ENCODE results near the gene COQ4. TPM values are rescaled to one million over a fixed set of nuclear protein-coding genes. Genes with fewer than 3 reads are reported as not detected.

COQ4 gene
- polyA plus RNA-seq, 1 experiment = 19.0 TPM

GRCh38 chr9:128321879-128322403 lies 698 bp upstream of the COQ4 start:
- no peak for DNase-seq (ENCODE audit: low read depth, low spot score)
- Histone ChIP-seq H3K4me3 (ENCODE audit: low read depth, low read length) (peak overlapping the region; percentile 97), H3K27ac (ENCODE audit: low read depth, low read length) (no peak overlapping the region), H3K9me3 (ENCODE audit: control insufficient read depth, insufficient read depth, low read length) (no peaks in the 10 kb centered on the region; the same call in 1 of the 2 replicates), H3K27me3 (ENCODE audit: control insufficient read depth, insufficient read depth, low read length) (no peaks in the 10 kb centered on the region)
- POLR2A ChIA-PET = no interaction called here
- TF ChIP-seq CTCF (IDR thresholded peaks at IDR 0.05; ENCODE audit: low read depth, low read length) = no peak
- CTCF ChIA-PET = no interaction called here

DNA sequence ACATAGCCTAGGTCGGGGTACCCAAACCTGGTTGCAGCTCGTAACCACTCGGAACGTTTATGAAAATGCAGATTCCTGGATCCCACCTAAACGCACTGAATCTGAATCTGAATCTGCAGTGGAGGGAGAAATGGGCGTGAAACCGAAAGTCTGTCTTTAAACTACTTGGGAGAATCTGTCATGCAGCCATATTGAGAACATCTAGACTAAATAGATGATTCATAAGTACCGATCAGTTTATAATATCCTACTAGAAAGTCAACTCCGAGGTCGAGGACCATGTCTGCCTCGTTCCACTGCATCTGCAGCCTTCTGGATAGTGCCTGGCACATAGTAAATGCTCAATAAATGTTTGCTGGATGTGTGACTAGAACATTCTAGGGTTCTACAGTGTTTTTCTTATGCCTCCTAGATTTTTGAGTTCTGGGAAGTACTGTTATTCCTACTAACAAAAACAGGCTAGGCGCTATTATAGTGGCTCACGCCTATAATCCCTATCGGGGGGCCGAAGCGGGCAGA lies 632 bp downstream of the COQ4 start:
- ChIA-PET POLR2A (no interaction called here), CTCF (no interaction called here)
- no peak for TF ChIP-seq CTCF (IDR thresholded peaks at IDR 0.05; ENCODE audit: low read depth, low read length)
- peak overlapping the region; percentile 97 for H3K4me3 ChIP-seq (ENCODE audit: low read depth, low read length)
- H3K27me3 ChIP-seq (ENCODE audit: control insufficient read depth, insufficient read depth, low read length) = no peaks in the 10 kb centered on the region
- no peaks in the 10 kb centered on the region; the same call in 1 of the 2 replicates for H3K9me3 ChIP-seq (ENCODE audit: control insufficient read depth, insufficient read depth, low read length)
- no peak for DNase-seq (ENCODE audit: low read depth, low spot score)
- H3K27ac ChIP-seq (ENCODE audit: low read depth, low read length) = peak overlapping the region; percentile 61

DNA sequence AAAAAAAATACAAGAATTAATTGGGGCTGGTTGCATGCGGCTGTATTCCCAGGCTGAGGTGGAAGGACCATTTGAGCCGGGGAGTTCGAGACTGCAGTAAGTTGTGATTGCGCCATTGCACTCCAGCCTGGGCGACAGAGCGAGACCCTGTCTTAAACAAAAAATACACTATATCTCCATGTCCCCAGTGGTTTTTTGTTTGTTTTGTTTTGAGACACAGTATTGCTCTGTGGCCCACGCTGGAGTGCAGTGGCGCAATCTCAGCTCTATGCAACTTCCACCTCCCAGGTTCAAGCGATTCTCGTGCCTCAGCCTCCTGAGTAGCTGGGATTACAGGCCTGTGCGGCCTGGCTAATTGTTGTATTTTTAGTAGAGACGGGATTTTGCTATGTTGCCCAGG lies 1.2 kb downstream of the COQ4 start:
- CTCF ChIA-PET = interaction anchor here (1.6 kb wide), 1 partner anchor 39 kb away, joined by 5 read pairs; no protein-coding TSS in a partner anchor

GRCh38 chr9:128324401-128324800 lies 1.8 kb downstream of the COQ4 start:
- POLR2A ChIA-PET = no interaction called here
- H3K9me3 ChIP-seq (ENCODE audit: control insufficient read depth, insufficient read depth, low read length) = no peaks in the 10 kb centered on the region; the same call in 1 of the 2 replicates
- H3K27me3 ChIP-seq (ENCODE audit: control insufficient read depth, insufficient read depth, low read length) = no peaks in the 10 kb centered on the region
- H3K4me3 ChIP-seq (ENCODE audit: low read depth, low read length) = no peak overlapping the region
- CTCF ChIA-PET = interaction anchor here (1.6 kb wide), 1 partner anchor 38 kb away, joined by 5 read pairs; no protein-coding TSS in a partner anchor
- no peak overlapping the region for H3K27ac ChIP-seq (ENCODE audit: low read depth, low read length)
- no peak for DNase-seq (ENCODE audit: low read depth, low spot score)
- TF ChIP-seq CTCF (IDR thresholded peaks at IDR 0.05; ENCODE audit: low read depth, low read length) = no peak

More for the DNA sequence above, 1.2 kb downstream of the COQ4 start:
- H3K27ac ChIP-seq (ENCODE audit: low read depth, low read length) = no peak overlapping the region
- H3K4me3 ChIP-seq (ENCODE audit: low read depth, low read length) = peak overlapping the region; percentile 97
- no peak for DNase-seq (ENCODE audit: low read depth, low spot score)
- POLR2A ChIA-PET = no interaction called here
- no peaks in the 10 kb centered on the region for H3K27me3 ChIP-seq (ENCODE audit: control insufficient read depth, insufficient read depth, low read length)
- H3K9me3 ChIP-seq (ENCODE audit: control insufficient read depth, insufficient read depth, low read length) = no peaks in the 10 kb centered on the region; the same call in 1 of the 2 replicates
- no peak for TF ChIP-seq CTCF (IDR thresholded peaks at IDR 0.05; ENCODE audit: low read depth, low read length)

DNA sequence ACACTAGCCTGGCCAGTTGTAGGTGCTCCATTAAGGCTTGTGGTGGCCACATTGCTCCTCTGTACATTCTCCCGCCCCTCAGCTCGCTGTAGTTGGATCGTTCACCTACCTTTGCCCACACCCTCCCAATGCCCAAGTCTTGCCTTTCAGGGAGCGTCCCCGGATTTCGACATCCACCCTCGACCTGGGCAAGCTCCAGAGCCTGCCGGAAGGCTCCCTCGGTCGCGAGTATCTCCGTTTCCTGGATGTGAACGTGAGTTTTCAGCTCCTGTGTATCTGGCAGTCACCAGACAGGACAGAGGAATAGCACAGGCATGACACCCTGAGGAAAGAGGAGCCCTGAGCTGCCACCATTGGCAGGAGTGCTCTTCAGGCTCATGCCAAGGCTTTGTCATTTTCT lies 3.0 kb downstream of the COQ4 start:
- Histone ChIP-seq H3K9me3 (ENCODE audit: control insufficient read depth, insufficient read depth, low read length) (no peaks in the 10 kb centered on the region; the same call in 1 of the 2 replicates), H3K4me3 (ENCODE audit: low read depth, low read length) (no peak overlapping the region), H3K27ac (ENCODE audit: low read depth, low read length) (no peak overlapping the region), H3K27me3 (ENCODE audit: control insufficient read depth, insufficient read depth, low read length) (no peaks in the 10 kb centered on the region)
- DNase-seq (ENCODE audit: low read depth, low spot score) = no peak
- POLR2A ChIA-PET = no interaction called here
- CTCF ChIA-PET = no interaction called here
- no peak for TF ChIP-seq CTCF (IDR thresholded peaks at IDR 0.05; ENCODE audit: low read depth, low read length)

All from AG04450 (cell line).